ENCODE results near the gene OR2H1. TPM values are rescaled to one million over a fixed set of nuclear protein-coding genes. Genes with fewer than 3 reads are reported as not detected.
"Not testable (repeated sequence)": the region's sequence is repeated elsewhere in the genome, so short reads cannot be mapped to it uniquely, and the experiment has no call there.

OR2H1 gene
- total RNA-seq, 2 donors from 2014 or later = not detected

- no peak overlapping the region for H3K9ac ChIP-seq (ENCODE audit: extremely low read depth, low read length, poor library complexity, severe bottlenecking)
- no peaks in the 10 kb centered on the region for H3K36me3 ChIP-seq (ENCODE audit: control insufficient read depth, insufficient read depth, low read length)
- WGBS, 2 experiments (ENCODE audit: insufficient coverage in 1 of 2, insufficient read length in 1 of 2) = 93 to 96% methylated on average over 2 to 3 of the region's 3 CpGs
- H3K27ac ChIP-seq (ENCODE audit: low read depth, low read length) = no peak overlapping the region
- Mint-ChIP-seq H3K4me1 (no peaks in the 10 kb centered on the region), H3K36me3 (ENCODE audit: low read depth) (no peaks in the 10 kb centered on the region), H3K9me3 (no peaks in the 10 kb centered on the region), H3K27me3 (ENCODE audit: insufficient read depth) (no peaks in the 10 kb centered on the region), H3K4me3 (no peak overlapping the region), H3K27ac (no peak overlapping the region)
- H3K9me3 ChIP-seq (ENCODE audit: control insufficient read depth, low read length) = no peaks in the 10 kb centered on the region
- no peak for DNase-seq
- no peaks in the 10 kb centered on the region for H3K4me1 ChIP-seq (ENCODE audit: control insufficient read depth, insufficient read depth, low read length)
- no peaks in the 10 kb centered on the region for H3K27me3 ChIP-seq (ENCODE audit: control insufficient read depth, insufficient read depth, low read length, poor library complexity, severe bottlenecking)
- TF ChIP-seq CTCF (conservative IDR thresholded peaks at IDR 0.05) = peak; percentile 16
- no peak overlapping the region for H3K4me3 ChIP-seq (ENCODE audit: low read length)
Measured at GRCh38 chr6:29426654-29427053, 30.3 kb upstream of the OR2H1 start.

GRCh38 chr6:29436730-29437129, 20.2 kb upstream of the OR2H1 start:
- not testable (repeated sequence) for H3K4me1 Mint-ChIP-seq; H3K27ac Mint-ChIP-seq; H3K9me3 ChIP-seq (ENCODE audit: control insufficient read depth, low read length); H3K36me3 ChIP-seq (ENCODE audit: control insufficient read depth, insufficient read depth, low read length); H3K27me3 Mint-ChIP-seq (ENCODE audit: insufficient read depth); H3K9ac ChIP-seq (ENCODE audit: extremely low read depth, low read length, poor library complexity, severe bottlenecking); H3K4me3 Mint-ChIP-seq; H3K9me3 Mint-ChIP-seq; H3K4me3 ChIP-seq (ENCODE audit: low read length); H3K27ac ChIP-seq (ENCODE audit: low read depth, low read length); H3K36me3 Mint-ChIP-seq (ENCODE audit: low read depth); H3K4me1 ChIP-seq (ENCODE audit: control insufficient read depth, insufficient read depth, low read length); H3K27me3 ChIP-seq (ENCODE audit: control insufficient read depth, insufficient read depth, low read length, poor library complexity, severe bottlenecking)
- peak; percentile 80 for DNase-seq
- 88 to 94% methylated on average over 4 to 17 of the region's 18 CpGs for WGBS, 2 experiments (ENCODE audit: insufficient coverage in 1 of 2, insufficient read length in 1 of 2)
- peak; percentile 57 for TF ChIP-seq CTCF (conservative IDR thresholded peaks at IDR 0.05)

- H3K27ac Mint-ChIP-seq = no peak within 1 kb of the TSS
- no peak within 1 kb of the TSS for H3K27ac ChIP-seq (ENCODE audit: low read depth, low read length)
- no peaks in the 10 kb centered on the region for H3K36me3 ChIP-seq (ENCODE audit: control insufficient read depth, insufficient read depth, low read length)
- H3K4me3 Mint-ChIP-seq = no peak within 1 kb of the TSS
- no peaks in the 10 kb centered on the region for H3K4me1 ChIP-seq (ENCODE audit: control insufficient read depth, insufficient read depth, low read length)
- H3K9ac ChIP-seq (ENCODE audit: extremely low read depth, low read length, poor library complexity, severe bottlenecking) = no peak within 1 kb of the TSS
- H3K9me3 ChIP-seq (ENCODE audit: control insufficient read depth, low read length) = peaks cover 6% of the 10 kb centered on the region
- H3K27me3 Mint-ChIP-seq (ENCODE audit: insufficient read depth) = peaks cover 4% of the 10 kb centered on the region
- H3K36me3 Mint-ChIP-seq (ENCODE audit: low read depth) = no peaks in the 10 kb centered on the region
- H3K9me3 Mint-ChIP-seq = no peaks in the 10 kb centered on the region
- DNase-seq = no peak
- H3K4me3 ChIP-seq (ENCODE audit: low read length) = no peak within 1 kb of the TSS
- no peaks in the 10 kb centered on the region for H3K27me3 ChIP-seq (ENCODE audit: control insufficient read depth, insufficient read depth, low read length, poor library complexity, severe bottlenecking)
- no peaks in the 10 kb centered on the region for H3K4me1 Mint-ChIP-seq
- no peak for TF ChIP-seq CTCF (conservative IDR thresholded peaks at IDR 0.05)
Measured at GRCh38 chr6:29439006-29439405, 17.9 kb upstream of the OR2H1 start, which contains the start of gene OR10C1. OR10C1 (plus strand) TSS chr6:29439306; CDS start chr6:29440016, 710 bp downstream.
